Stimulated activated CD8-positive, alpha-beta memory T cell treated with anti-CD3 and anti-CD28 coated beads, Interleukin-15, amount 100 ng/mL, for 48 hours (primary cell): Measurements from ENCODE around the gene TMEM43.

ENCODE experiments used
- DNase-seq, 2 donors: peaks; one replicate each; pipeline ENCODE4 v3.0.0-alpha.2; 2020; ENCODE audit warnings: low read depth in 2 of 2

TMEM43 gene

DNA sequence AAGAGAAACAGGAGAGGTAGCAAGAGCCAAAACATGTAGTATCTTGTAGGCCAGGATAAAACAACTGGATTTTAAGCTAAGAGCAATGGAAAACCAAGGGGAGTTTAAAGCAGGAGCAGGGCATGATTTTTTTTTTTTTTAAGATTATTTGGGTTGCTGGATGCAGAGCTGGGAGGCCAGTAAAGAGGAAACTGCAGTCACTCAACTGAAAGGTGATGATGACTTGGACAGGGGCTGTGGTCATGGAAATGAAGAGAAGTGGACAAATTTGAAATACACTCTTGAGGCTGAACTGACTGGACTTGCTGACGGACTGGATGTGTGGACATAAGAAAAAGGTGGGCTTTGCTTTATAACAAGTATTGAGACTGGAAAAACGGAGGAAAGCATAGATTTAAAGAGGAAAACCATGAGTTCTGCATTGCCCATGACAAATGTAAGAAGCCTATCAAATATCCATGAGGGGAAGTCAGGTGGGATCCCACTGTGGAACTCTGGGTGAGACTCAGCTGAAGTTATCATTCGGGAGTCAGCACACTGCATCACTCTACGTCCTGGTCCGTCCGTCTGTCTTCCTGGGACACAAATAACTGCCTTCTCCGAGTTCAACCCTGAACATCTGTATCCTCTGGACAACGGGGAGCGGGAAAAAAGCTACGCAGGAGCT is 52.9 kb downstream of the TMEM43 start:
- no peak for DNase-seq

DNA sequence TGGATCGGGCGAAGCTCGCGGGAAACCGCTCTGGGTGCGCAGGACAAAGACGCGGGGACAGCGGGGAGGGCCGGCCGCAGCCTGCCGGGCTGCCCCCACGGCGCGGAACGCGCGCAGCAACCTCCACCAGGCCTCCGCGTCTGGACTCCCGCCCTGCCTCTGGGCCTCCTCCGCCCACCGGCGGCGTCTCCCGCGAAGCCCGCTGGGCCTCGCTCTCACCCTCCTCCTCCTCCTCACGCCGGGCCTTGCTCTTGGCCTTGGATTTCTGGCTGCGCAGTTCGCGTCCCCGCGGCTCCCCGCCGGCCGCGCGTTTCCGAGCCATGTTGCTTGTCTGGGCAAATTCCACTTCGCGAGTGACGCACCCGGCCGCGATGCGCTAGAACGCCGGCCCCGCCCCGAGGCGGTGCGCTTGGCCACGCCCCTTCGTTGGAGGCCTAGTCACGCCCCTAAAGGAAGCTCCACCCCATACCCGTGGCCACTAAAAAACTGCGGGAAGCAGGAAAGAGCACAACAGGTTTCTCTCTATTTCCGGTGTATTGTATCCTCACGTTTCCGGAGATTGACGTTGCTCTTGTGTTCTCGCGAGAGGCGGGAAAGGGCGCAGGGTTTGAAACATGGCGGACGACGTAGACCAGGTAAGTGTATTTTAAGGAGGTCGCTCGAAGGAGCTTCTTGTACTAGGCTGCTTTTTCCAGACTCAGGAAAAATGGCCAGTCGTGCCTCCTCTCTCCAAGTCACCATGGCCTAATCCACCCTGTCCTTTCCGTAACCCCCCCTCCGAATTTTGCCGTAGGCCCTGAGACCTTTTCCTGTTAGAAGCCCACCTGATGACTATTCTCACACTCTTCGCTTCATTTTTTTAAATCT is 53.6 kb downstream of the TMEM43 start, which contains the start of the genes LSM3 and XPC:
Gene LSM3 (plus strand): TSS at position 571 of the 867 bp plus-strand sequence. CDS start 44 bp downstream, at position 615.
Gene XPC (minus strand): TSS at position 355 of the 867 bp plus-strand sequence. CDS start 33 bp downstream, at position 322.
- DNase-seq: peak; percentile 88 to 93

DNA sequence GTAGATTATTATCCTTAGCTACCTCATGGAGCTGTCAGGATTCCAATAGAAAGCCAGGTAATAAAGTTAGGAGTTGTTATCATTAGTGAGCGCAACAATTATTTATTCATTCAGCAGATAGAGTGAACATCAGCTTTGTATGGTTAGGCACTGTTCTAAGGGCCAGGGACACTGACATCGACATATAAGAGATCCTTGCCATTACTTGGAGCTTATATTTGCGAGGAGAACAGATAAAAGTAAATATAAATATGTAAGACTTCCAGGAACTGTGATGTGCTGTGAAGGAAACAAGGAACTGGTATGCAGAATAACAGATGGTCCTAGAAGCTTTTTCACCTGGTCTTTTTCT is 54.2 kb downstream of the TMEM43 start:
- no peak for DNase-seq

DNA sequence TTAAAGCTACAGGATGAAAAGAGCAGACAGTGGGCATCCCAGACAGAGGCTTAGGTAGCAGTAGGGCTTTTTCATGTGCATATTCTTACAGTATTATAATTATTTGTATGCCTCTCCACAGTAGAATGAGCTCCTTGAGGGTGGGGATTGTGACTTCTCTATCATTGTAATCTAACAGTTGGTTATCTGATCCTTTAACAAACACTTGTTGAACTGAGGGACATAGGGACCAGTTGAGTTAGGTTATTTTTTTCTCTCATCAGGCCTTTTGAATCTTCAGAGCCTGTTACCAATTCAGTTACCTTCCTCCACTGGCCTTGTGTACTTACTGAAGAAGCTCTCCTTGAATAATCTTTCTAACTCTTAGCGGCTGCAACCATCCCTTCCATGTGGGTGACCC is 54.9 kb downstream of the TMEM43 start:
- no peak for DNase-seq

DNA sequence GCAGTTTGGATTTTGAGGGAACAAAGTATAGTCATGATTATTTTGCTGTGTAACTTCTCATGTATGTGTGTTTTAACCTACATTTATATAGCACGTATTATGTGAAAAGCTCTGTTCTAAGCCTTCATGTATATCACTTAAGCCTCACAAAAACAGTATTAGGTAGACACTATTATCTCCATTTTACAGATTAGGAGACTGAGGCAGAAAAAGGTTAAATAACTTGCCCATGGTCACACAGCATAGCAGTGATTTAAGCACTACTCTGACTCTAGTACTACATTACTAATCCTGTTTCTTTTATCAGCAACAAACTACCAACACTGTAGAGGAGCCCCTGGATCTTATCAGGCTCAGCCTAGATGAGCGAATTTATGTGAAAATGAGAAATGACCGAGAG is 56.4 kb downstream of the TMEM43 start:
- no peak for DNase-seq

DNA sequence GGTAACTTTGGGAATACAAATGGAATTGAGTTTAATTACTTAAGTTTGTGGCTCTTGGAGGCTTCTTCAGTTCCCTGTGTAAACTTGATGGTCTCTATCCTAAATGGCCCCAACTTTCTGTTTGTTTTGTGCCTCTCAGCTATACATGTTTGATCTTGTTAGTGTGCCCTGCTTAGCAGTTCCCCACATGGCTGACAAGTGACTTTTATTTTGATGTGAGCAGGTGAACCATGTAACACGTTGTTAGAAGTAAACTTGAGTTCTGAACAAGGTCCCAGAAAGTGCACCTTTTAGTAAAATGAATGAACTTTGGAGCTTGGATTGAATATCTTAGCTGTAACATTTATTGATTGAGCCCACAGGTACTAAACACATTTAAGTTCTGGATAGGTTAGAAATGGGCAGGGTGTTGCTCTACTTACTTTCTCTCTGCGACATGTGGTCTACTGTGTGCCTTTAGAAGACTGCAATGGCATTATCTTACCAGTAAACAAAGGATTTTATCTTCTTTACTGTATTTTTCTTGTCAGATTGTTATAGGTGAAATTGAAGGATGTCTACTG is 58.2 kb downstream of the TMEM43 start:
- DNase-seq: no peak

DNA sequence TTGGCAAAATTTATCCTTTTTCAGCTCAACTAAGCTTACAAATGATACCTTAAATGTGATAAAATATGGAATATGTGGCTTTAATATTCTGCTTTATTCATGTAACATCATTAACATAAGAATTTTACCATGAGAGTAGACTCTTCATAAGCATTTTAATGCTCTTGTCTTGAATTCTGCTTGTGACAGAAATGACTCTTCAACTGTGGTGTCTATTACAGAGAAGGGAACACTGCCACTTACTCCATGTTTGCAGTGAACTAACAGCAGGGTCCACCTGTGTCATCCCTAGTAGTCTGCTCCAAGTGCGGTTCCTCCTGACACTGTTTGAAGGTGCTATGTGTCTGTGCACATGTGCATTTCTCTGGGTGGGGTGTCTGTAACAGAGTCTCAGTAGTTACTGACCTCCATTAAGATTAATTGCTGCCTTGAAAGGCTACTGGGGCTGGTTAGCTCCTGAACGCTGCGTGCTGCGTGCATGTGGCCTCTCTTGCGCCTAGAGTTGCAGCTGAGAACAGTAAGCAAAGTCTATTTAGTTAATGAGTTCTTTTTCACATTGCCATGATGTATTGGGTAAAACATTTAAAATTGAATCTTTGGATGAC is 62.1 kb downstream of the TMEM43 start:
- DNase-seq: no peak

DNA sequence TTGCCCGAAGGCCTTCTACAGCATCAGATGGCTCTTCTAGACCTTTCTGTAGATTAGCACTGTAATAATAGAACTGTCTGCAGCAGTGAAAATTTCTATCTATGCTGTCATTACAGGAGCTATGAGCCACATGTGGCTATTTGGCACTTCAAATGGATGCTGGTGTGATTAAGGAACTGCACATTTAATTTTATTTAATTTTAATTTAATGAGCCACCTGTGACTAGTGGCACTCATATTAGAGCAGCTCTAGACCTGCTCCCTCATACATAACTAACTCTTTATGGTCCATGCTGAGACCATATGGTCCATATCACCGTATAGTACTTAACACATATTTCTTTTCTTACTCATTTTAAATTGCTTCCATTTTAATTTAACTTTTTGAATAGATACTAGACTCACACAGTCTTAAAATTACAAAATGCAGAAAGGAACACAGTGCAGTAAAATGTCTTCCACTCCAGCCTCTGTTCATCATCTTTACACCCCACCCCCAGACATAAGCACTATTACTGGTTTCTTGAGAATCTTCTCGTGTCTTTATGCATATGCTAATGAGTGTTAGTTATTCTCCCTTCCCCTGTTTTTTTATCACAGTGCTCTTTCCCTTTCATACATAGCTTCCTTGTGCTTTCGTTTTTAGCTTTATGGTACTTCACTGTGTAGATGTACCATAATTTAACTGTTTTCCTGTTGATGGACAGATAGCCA is 63.3 kb downstream of the TMEM43 start:
- DNase-seq: no peak
